PC-3 (cell line): ENCODE results near the gene SCART1.

Experiments used
- CTCF ChIP-seq: fragments of 300-600 bp; sonication (generic); conservative IDR thresholded peaks from 2 replicates; pipeline ENCODE4 v1.5.1; 2017; ENCODE audit warnings: antibody characterized with exemption, low read depth, mild to moderate bottlenecking, low read length
- EZH2 ChIP-seq: fragments of 300-600 bp; sonication (generic); IDR thresholded peaks from one replicate; pipeline ENCODE4 v1.6.1; 2017; ENCODE audit warnings: antibody characterized with exemption, mild to moderate bottlenecking, low read length; ENCODE audit not compliant: unreplicated experiment
- EZH2phosphoT487 ChIP-seq: fragments of 300-600 bp; sonication (generic); IDR thresholded peaks from 2 replicates; pipeline ENCODE4 v1.6.1; 2018; ENCODE audit warnings: mild to moderate bottlenecking, antibody characterized with exemption, low read length, borderline replicate concordance

GRCh38 chr10:133462512-133463305 is 9.0 kb downstream of the SCART1 start:
- TF ChIP-seq CTCF (no peak), EZH2 (no peak), EZH2phosphoT487 (no peak)
